GM18502 (cell line): ENCODE data around the gene NPPB.

Source experiments
- ATAC-seq: cut with Tn5 transposase; IDR thresholded peaks from one replicate; pipeline ENCODE4 v1.9.1; 2021; ENCODE audit warnings: mild to moderate bottlenecking; ENCODE audit not compliant: unreplicated experiment, poor library complexity

Gene NPPB

GRCh38 chr1:11836955-11837766, 21.6 kb downstream of the NPPB start:
- no peak for ATAC-seq

GRCh38 chr1:11835441-11836225, 23.1 kb downstream of the NPPB start:
- ATAC-seq: no peak

GRCh38 chr1:11833900-11834299, 24.8 kb downstream of the NPPB start:
- no peak for ATAC-seq

- no peak for ATAC-seq
Measured at GRCh38 chr1:11833497-11833896, 25.2 kb downstream of the NPPB start.

GRCh38 chr1:11831945-11832725, 26.6 kb downstream of the NPPB start:
- ATAC-seq: no peak

GRCh38 chr1:11828511-11828910, 30.2 kb downstream of the NPPB start:
- no peak for ATAC-seq

- ATAC-seq: no peak
Measured at GRCh38 chr1:11826946-11827345, 31.8 kb downstream of the NPPB start.

GRCh38 chr1:11825131-11825530, 33.6 kb downstream of the NPPB start:
- no peak for ATAC-seq

GRCh38 chr1:11823366-11824137, 35.2 kb downstream of the NPPB start:
- ATAC-seq: no peak

- no peak for ATAC-seq
Measured at GRCh38 chr1:11822091-11822490, 36.7 kb downstream of the NPPB start.

GRCh38 chr1:11817192-11817591, 41.6 kb downstream of the NPPB start:
- ATAC-seq: no peak

GRCh38 chr1:11813021-11813420, 45.7 kb downstream of the NPPB start:
- ATAC-seq: no peak
